Endothelial cell of umbilical vein (primary cell): ENCODE data around the gene RAB4A. TPM values are rescaled to one million over a fixed set of nuclear protein-coding genes. Genes with fewer than 3 reads are reported as not detected.

ENCODE experiments used
- BruUV-seq: library from RNA; stranded (reverse); fragments of 400-500 nt; replicated peaks from 2 replicates; lab custom pipeline; 2021; lab: Mats Ljungman, UMichigan
- CTCF ChIA-PET: fragments of 300-600, 350-600 bp; sonication (Branson Sonifier 250); formaldehyde crosslinking; loops from one replicate; lab custom pipeline; 2021; ENCODE audit warnings: antibody characterized with exemption, inconsistent platforms; lab: Charles Lee
- POLR2A ChIA-PET: fragments of 300-600, 350-600 bp; sonication (Branson Sonifier 250); formaldehyde crosslinking; loops from one replicate; lab custom pipeline; 2021; ENCODE audit warnings: antibody characterized with exemption, inconsistent platforms; lab: Charles Lee
- DNase-seq: peaks from one replicate; pipeline ENCODE4 v3.0.0-alpha.2; 2011; ENCODE audit warnings: low read depth, low spot score
- FAIRE-seq: peaks from 2 replicates; lab custom pipeline; 2011; peaks lifted over from hg19 to GRCh38; lab: Jason Lieb, UNC
- H2AFZ ChIP-seq: 2 replicates; pipeline ENCODE4 v1.6.0; 2012; ENCODE audit warnings: low read depth, low read length, control low read depth, inconsistent platforms
- H3K27ac ChIP-seq: 2 replicates; pipeline ENCODE4 v1.5.1; 2011; ENCODE audit warnings: low read depth, mild to moderate bottlenecking, control low read depth, low read length, moderate library complexity; ENCODE audit not compliant: insufficient read depth
- H3K27me3 ChIP-seq, 2 experiments: 2 replicates each; pipeline versions ENCODE4 v1.6.0 to v1.6.1; 2011; ENCODE audit warnings: low read length in 2 of 2, mixed read lengths in 1 of 2; ENCODE audit not compliant: control insufficient read depth in 2 of 2, insufficient read depth in 2 of 2
- H3K36me3 ChIP-seq, 2 experiments: 2 replicates in 1 of 2; 3 replicates in 1 of 2; pipeline ENCODE4 v1.5.1; 2011; ENCODE audit warnings: low read length in 2 of 2, mild to moderate bottlenecking in 1 of 2, moderate library complexity in 1 of 2; ENCODE audit not compliant: control insufficient read depth in 2 of 2, insufficient read depth in 2 of 2; ENCODE audit errors: extremely low read depth in 1 of 2
- H3K4me1 ChIP-seq: 3 replicates; pipeline ENCODE4 v1.5.1; 2011; ENCODE audit warnings: mild to moderate bottlenecking, low read length; ENCODE audit not compliant: control insufficient read depth, insufficient read depth; ENCODE audit errors: extremely low read depth
- H3K4me2 ChIP-seq: 2 replicates; pipeline ENCODE4 v1.6.1; 2011; ENCODE audit warnings: low read length, control low read depth, mixed read lengths; ENCODE audit not compliant: insufficient read depth
- H3K4me3 ChIP-seq, 3 experiments: fragments of 200-600 bp in 1 of 3; sonication (generic), shearing (Covaris generic) in 1 of 3; replicated peaks in 1 of 3; 2 replicates each; pipeline ENCODE4 v1.5.1; 2011 to 2016; ENCODE audit warnings: control low read depth in 3 of 3, low read length in 3 of 3, mild to moderate bottlenecking in 2 of 3, inconsistent platforms in 1 of 3, low read depth in 1 of 3, moderate library complexity in 1 of 3; ENCODE audit not compliant: insufficient read depth in 1 of 3
- H3K79me2 ChIP-seq: 2 replicates; pipeline ENCODE4 v1.6.0; 2012; ENCODE audit warnings: low read length, inconsistent platforms; ENCODE audit not compliant: control insufficient read depth, insufficient read depth
- H3K9ac ChIP-seq: replicated peaks from 2 replicates; pipeline ENCODE3; 2011; ENCODE audit warnings: low read length, control low read depth; ENCODE audit not compliant: insufficient read depth; ENCODE audit errors: extremely low read depth
- H3K9me1 ChIP-seq: replicated peaks from 3 replicates; pipeline ENCODE4 v1.6.0; 2011; ENCODE audit warnings: mild to moderate bottlenecking, low read length; ENCODE audit not compliant: control insufficient read depth, insufficient read depth; ENCODE audit errors: extremely low read depth
- H3K9me3 ChIP-seq: replicated peaks from 2 replicates; pipeline ENCODE4 v1.5.1; 2012; ENCODE audit warnings: low read length, inconsistent platforms; ENCODE audit not compliant: control insufficient read depth, insufficient read depth
- H4K20me1 ChIP-seq: replicated peaks from 2 replicates; pipeline ENCODE3; 2011; ENCODE audit warnings: mild to moderate bottlenecking, low read length; ENCODE audit not compliant: control insufficient read depth, insufficient read depth; ENCODE audit errors: extremely low read depth
- CTCF ChIP-seq, 2 donors: IDR thresholded peaks; 1 replicate in 1 of 2; 2 replicates in 1 of 2; pipeline ENCODE4 v1.5.1; 2011; ENCODE audit warnings: low read length in 2 of 2, mild to moderate bottlenecking in 2 of 2, moderate library complexity in 2 of 2, control low read depth in 1 of 2, inconsistent platforms in 1 of 2, low read depth in 1 of 2; ENCODE audit not compliant: insufficient read depth in 1 of 2; ENCODE audit errors: extremely low read depth in 1 of 2
- EZH2 ChIP-seq: IDR thresholded peaks from 2 replicates; pipeline ENCODE4 v1.6.1; 2012; ENCODE audit warnings: borderline replicate concordance, low read depth, mild to moderate bottlenecking, moderate library complexity, low read length, inconsistent platforms; ENCODE audit not compliant: severe bottlenecking
- FOS ChIP-seq: IDR thresholded peaks from 2 replicates; pipeline ENCODE4 v1.6.1; 2011; ENCODE audit warnings: mild to moderate bottlenecking, low read length, moderate library complexity, borderline replicate concordance; ENCODE audit not compliant: insufficient read depth
- GATA2 ChIP-seq: IDR thresholded peaks from 2 replicates; pipeline ENCODE4 v1.7.0; 2011; ENCODE audit warnings: low read depth, mild to moderate bottlenecking, moderate library complexity, mixed read lengths, low read length; ENCODE audit not compliant: insufficient read length, insufficient read depth
- JUN ChIP-seq: IDR thresholded peaks from 2 replicates; pipeline ENCODE4 v1.6.1; 2011; ENCODE audit warnings: borderline replicate concordance, low read depth; ENCODE audit not compliant: insufficient read length, insufficient read depth
- MYC ChIP-seq: IDR thresholded peaks from one replicate; pipeline ENCODE4 v1.6.1; 2011; ENCODE audit warnings: mild to moderate bottlenecking, low read depth, low read length
- POLR2A ChIP-seq: IDR thresholded peaks from 2 replicates; pipeline ENCODE4 v1.6.1; 2012; ENCODE audit warnings: low read depth, mild to moderate bottlenecking, control low read depth, low read length
- POLR2AphosphoS5 ChIP-seq: IDR thresholded peaks from 2 replicates; pipeline ENCODE4 v1.6.1; 2012; ENCODE audit warnings: low read depth, mild to moderate bottlenecking, control low read depth, low read length, moderate library complexity; ENCODE audit not compliant: insufficient read depth
- dilution Hi-C: fragments of 300-500 bp; cut with MboI; formaldehyde crosslinking; loops from one replicate; pipeline ENCODE4 v1.15.0; 2019; ENCODE audit warnings: low sequenced_read_pairs; ENCODE audit not compliant: extremely low pct_ligation_motif_present
- intact Hi-C: fragments of 100-400 bp; cut with micrococcal nuclease; formaldehyde crosslinking; loops from one replicate; pipeline ENCODE4 v1.10.0; 2022
- polyA plus RNA-seq, 4 experiments: library from polyadenylated mRNA; depleted of rRNA in 3 of 4; stranded (reverse) in 3 of 4; unstranded in 1 of 4; fragments of >200 nt; gene quantifications; 2 replicates each; pipeline versions ENCODE4 v1.2.1 to v1.2.3, GENCODE V29; 2011 to 2012; ENCODE audit warnings: missing spikeins in 1 of 4
- total RNA-seq: library from RNA; stranded (reverse); gene quantifications from 2 replicates; pipeline ENCODE4 v1.2.3, GENCODE V29; 2021
- TF ChIP-seq, protein P1 (sequence below): IDR thresholded peaks from 2 replicates; pipeline ENCODE4 v1.6.1; 2011; ENCODE audit not compliant: insufficient read depth, insufficient read length

RAB4A gene
- total and polyA plus RNA-seq, 2 donors (not counting 3 experiments of a cell fraction or from before 2014, with no cell fraction given) = 14.8 to 52.9 TPM

- Histone ChIP-seq H3K36me3 (no peaks in the 10 kb centered on the region), H3K4me1 (no peaks in the 10 kb centered on the region), H3K27me3 (no peaks in the 10 kb centered on the region), H4K20me1 (no peaks in the 10 kb centered on the region), H3K4me3 (no peak overlapping the region), H2AFZ (no peak overlapping the region), H3K79me2 (no peaks in the 10 kb centered on the region), H3K27ac (no peak overlapping the region), H3K9me1 (no peaks in the 10 kb centered on the region), H3K9me3 (no peaks in the 10 kb centered on the region), H3K4me2 (no peak overlapping the region), H3K9ac (no peak overlapping the region)
- BruUV-seq = no TSS peak
- TF ChIP-seq, protein P1, sequence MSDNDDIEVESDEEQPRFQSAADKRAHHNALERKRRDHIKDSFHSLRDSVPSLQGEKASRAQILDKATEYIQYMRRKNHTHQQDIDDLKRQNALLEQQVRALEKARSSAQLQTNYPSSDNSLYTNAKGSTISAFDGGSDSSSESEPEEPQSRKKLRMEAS = no peak
- TF ChIP-seq FOS (no peak), CTCF (IDR thresholded peaks at IDR 0.05; ENCODE audit: extremely low read depth in 1 of 2, insufficient read depth in 1 of 2, low read depth in 1 of 2, low read length in 2 of 2) (no peak), POLR2AphosphoS5 (no peak), GATA2 (no peak), JUN (no peak), EZH2 (no peak), POLR2A (no peak), MYC (no peak)
- POLR2A ChIA-PET = no interaction called here
- CTCF ChIA-PET = no interaction called here
- intact Hi-C loops (no loop called here), dilution Hi-C loops (no loop called here)
- DNase-seq = no peak
- no peak for FAIRE-seq
These were observed 4.6 kb upstream of the RAB4A start for GRCh38 chr1:229266274-229266673.
